MV-4-11 (cell line): ENCODE data around the gene PARP15.
"Not testable (repeated sequence)": the region's sequence is repeated elsewhere in the genome, so short reads cannot be mapped to it uniquely, and the experiment has no call there.

Experiments
- DNase-seq: peaks from one replicate; lab custom pipeline; 2025; lab: John Stamatoyannopoulos, UW

The PARP15 gene

DNA sequence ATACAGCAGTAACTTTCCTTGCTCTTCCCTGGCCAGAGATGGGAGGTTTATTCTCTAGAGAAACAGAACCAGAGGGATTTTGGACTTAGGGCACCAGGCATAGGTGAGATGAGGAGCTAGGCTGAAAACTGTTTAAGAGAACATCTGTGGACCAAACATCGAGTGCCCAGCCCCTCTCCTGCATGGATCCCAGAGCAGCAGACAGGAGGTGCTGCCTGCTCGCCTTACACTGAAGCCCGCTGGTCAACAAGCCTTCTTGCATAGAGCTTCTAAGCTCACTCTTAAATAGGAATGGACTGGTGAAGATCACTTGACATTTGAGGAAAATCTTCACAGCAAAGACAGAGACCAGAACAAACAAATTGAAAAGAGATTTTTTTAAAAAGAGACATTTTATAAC is 41.2 kb downstream of the PARP15 start:
- DNase-seq = no peak

DNA sequence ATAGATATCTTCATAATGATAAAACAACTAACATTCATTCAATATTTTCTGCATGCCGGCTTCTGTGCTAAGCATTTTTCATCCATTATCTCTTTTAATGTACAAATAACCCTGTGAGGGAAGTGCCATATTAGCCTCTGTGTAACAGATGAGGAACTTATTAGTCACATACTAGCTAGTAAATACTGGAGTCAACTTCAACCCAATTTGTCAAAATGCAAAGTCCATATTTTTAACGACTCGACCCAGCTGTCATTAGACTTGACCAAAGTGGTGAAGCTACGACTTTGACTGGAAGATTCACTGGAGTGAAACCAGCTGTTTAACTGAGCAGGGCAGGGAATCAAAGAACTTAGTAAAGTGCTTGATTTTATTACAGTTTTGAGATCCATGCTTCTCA is 41.6 kb downstream of the PARP15 start:
- no peak for DNase-seq

DNA sequence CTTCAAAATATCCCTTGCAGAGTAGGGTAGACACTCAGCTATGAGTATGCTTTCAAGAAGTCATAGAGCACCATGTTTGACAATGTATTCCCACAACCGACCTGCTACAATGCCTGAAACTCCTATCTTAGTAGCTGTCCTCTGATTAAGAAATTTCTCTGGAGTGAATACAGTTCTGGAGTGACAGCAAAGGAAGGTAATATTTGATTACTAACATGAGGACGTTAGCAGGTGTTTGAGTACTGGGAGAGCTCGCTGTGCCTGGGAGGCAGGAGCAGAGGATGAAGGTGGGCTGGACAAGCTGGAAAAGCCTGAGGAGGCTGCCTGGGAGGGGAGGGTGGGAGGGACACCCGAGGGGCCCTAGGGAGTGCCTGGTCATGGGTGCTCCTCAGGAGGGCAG is 42.9 kb downstream of the PARP15 start:
- DNase-seq = no peak

DNA sequence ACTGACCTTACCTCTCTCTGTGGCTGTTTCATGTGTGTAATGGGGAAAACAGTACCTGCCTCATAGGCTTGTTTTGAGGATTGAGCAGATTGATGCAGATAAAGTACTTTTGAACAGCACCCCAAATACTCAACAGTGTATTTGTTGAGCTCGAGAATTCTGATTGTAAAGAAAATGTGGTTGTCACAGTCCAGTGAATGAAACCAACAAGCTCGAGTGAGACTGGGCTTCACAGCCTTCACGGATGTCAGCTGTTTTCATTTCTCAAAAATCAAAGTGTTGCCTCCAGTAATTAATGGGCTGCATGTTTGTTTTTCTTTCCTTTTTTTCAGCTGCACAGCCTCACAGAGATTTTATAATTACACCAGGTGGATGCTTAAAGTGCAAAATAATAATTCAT is 43.7 kb downstream of the PARP15 start:
- no peak for DNase-seq

DNA sequence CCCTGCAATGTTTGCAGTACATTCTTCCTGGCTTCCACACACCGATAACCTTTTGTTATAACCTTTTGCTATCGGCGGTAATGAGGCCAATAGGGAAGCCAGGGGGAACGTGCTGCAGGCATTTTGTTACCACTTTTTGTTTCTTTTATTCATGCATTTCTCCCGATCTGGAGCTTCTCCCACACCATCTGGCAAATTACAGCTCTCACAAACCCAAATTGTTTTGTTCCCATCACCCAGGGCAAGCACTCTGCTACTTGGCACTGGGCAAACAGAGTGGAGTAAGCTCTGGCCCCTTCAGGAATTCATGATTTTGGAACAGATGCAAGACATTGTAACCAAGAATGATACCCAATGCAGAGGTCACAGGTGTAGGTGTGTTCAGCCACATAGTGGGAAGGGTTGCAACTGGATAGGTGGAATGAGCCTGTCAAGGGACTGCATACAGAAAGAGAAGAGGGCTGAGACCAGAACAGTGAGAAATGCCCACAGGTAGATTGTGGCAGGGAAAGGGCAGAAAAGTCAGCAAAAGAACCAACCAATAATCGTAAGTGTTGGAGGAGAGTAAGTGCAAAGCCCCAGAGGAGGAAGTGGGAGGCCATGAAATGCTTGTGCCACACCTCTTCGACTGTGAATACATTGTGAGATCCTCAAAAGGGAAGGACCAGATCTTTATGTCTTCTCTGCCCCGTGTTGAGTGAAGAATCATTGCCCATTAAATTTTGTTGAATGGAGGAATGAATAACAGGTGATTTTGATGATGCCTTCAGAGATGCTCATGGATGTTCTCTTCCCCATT is 45.8 kb downstream of the PARP15 start:
- peak; percentile 57 for DNase-seq

DNA sequence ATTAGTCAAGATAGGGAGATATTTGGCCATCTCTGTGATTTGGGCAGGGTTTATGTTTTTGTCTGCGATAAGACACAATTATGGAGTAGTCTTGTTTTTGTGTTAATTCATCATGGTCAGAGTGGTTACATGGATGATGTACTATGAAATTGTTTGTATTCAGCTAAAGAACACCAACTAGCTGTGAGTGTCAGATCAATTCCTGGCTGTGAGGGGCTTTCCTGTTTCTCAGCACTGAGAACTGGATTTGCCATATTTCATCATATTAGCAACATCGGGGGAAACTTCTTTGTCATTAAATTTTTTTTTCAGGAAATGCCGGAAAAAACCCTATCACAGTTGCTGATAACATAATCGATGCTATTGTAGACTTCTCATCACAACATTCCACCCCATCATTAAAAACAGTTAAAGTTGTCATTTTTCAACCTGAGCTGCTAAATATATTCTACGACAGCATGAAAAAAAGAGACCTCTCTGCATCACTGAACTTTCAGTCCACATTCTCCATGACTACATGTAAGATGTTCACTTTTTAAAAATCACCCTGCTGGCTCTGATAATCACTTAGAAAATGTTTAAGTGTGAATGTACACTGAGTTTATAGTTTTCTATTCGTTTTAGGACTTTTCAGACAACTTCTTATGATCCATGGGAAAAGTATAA is 49.2 kb downstream of the PARP15 start:
- DNase-seq = no peak

GRCh38 chr3:122627301-122627700 is 49.9 kb downstream of the PARP15 start:
- DNase-seq = no peak

DNA sequence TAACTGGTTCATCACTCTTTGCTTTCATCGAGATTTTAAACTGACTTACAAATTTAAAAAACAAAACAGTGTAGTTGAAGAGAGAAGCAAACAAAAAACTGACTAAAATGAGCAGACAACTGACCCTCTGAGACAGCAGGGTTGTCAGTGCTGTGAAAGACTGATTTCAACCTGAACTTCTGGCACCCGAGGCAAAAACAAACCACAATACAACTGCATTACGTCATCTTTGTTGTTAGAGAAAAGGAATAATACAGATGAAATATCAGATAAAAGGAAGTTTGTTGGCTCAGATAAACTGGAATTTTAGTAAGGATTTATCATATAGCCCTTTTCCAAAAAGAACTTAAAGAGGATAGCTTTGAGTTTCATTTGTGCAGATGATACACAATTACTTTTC is 51.1 kb downstream of the PARP15 start:
- DNase-seq = peak; percentile 8

GRCh38 chr3:122629763-122630162 is 52.3 kb downstream of the PARP15 start:
- DNase-seq = no peak

GRCh38 chr3:122635789-122636188 is 58.3 kb downstream of the PARP15 start:
- DNase-seq = no peak

- DNase-seq = no peak
These were observed 59.2 kb downstream of the PARP15 start for GRCh38 chr3:122636697-122637096.

- DNase-seq = no peak
These were observed 63.1 kb downstream of the PARP15 start for GRCh38 chr3:122640437-122640999.

GRCh38 chr3:122642935-122643334 is 65.5 kb downstream of the PARP15 start:
- DNase-seq = peak; percentile 12

DNA sequence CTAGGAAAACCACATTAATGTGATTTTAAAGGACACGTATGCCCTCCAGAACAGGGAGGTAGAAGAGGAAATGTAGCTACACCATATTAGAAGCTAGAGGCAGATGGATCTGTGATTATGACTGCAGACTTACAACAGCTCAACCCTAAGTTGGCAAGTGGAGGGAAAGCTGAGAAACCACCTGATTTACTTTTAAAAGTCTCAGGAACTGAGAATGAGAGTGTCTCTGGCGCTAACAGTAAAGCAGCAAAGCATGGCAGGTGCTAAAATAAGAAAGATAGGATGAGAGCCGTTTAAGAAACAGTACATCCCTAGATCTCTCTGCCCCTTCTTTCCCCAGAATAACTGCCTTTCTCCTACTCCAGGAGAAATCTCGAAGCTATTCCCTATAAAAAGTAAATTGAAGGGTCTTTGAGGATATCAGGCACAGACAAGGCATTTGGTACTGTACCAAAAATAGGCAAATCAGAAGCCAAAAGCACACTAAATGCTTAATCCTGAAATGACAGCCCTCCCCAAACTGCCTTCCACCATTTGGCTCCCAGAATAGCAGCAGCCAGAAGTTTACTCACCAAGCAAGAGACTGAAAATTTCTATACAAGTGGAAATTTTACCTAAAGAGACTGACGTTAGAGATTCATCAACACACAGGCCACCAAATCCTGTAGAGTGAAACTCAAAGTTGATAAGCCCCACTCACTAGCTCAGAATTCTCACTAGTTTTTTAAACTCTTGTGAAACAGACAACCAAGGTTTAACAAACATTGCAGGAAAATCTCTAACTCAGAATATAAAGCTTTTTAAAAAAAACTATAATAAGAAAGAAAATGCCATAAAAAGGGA is 68.9 kb downstream of the PARP15 start:
- DNase-seq = no peak

GRCh38 chr3:122651233-122651907 is 73.9 kb downstream of the PARP15 start:
- not testable (repeated sequence) for DNase-seq

GRCh38 chr3:122651962-122652361 is 74.5 kb downstream of the PARP15 start:
- not testable (repeated sequence) for DNase-seq

GRCh38 chr3:122658336-122658735 is 80.9 kb downstream of the PARP15 start:
- not testable (repeated sequence) for DNase-seq

DNA sequence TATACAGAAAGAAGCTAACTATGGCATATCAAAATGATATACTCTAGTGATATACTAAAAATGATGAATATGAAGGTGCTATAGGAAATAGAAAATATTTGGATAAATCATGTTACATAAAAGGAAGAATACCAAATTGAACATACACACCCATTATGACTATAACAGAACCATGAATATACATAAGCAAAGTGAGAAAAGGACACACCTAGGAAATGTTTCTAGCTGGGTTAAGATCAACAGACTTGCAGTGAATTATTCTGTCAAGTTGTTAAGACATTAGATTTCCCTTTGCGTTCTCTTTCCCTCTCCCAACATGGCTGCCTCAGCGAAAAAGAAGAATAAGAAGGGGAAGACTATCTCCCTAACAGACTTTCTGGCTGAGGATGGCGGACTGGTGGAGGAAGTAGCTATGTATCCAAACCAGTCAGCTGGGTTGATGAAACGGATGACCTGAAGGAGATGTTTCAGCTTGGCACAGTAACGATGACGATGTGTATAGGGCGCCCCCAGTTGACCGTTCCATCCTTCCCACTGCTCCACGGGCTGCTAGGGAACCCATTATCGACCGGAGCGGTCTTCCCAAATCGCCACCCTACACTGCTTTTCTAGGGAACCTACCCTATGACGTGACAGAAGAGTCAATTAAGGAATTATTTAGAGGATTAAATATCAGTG is 83.0 kb downstream of the PARP15 start:
- DNase-seq = peak; percentile 15

DNA sequence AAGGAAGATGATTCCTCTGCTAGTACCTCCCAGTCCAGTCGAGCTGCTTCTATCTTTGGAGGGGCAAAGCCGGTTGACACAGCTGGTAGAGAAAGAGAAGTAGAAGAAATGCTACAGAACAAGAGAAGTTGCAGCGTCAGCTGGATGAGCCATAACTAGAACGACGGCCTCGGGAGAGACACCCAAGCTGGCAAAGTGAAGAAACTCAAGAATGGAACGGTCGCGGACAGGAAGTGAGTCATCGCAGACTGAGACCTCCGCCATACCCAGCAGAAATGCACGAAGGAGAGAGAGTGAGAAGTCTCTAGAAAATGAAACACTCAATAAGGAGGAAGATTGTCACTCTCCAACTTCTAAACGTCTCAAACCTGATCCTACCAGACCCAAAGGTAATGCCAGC is 84.2 kb downstream of the PARP15 start:
- peak; percentile 94 for DNase-seq

GRCh38 chr3:122662505-122662904 is 85.1 kb downstream of the PARP15 start:
- no peak for DNase-seq

- DNase-seq = no peak
These were observed 87.9 kb downstream of the PARP15 start for GRCh38 chr3:122665226-122665786.
